ENCODE results near the gene PSMC5.
"Not testable (repeated sequence)": the region's sequence is repeated elsewhere in the genome, so short reads cannot be mapped to it uniquely, and the experiment has no call there.

GRCh38 chr17:63874061-63874626 is 46.9 kb downstream of the PSMC5 start:
- TF ChIP-seq FOS (IDR thresholded peaks at IDR 0.05; ENCODE audit: borderline replicate concordance, insufficient read depth, low read length); POLR2A (IDR thresholded peaks at IDR 0.05; ENCODE audit: low read depth, low read length): not testable (repeated sequence)
- TF ChIP-seq, protein P1, sequence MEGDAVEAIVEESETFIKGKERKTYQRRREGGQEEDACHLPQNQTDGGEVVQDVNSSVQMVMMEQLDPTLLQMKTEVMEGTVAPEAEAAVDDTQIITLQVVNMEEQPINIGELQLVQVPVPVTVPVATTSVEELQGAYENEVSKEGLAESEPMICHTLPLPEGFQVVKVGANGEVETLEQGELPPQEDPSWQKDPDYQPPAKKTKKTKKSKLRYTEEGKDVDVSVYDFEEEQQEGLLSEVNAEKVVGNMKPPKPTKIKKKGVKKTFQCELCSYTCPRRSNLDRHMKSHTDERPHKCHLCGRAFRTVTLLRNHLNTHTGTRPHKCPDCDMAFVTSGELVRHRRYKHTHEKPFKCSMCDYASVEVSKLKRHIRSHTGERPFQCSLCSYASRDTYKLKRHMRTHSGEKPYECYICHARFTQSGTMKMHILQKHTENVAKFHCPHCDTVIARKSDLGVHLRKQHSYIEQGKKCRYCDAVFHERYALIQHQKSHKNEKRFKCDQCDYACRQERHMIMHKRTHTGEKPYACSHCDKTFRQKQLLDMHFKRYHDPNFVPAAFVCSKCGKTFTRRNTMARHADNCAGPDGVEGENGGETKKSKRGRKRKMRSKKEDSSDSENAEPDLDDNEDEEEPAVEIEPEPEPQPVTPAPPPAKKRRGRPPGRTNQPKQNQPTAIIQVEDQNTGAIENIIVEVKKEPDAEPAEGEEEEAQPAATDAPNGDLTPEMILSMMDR (IDR thresholded peaks at IDR 0.05; ENCODE audit: extremely low read depth in 1 of 2, insufficient read depth in 1 of 2, low read depth in 1 of 2, low read length in 2 of 2): not testable (repeated sequence)
